Measurements from ENCODE around the gene CDK10.

CDK10 gene

GRCh38 chr16:89739383-89739782 is 52.9 kb downstream of the CDK10 start:
- Mint-ChIP-seq H3K27ac (no peak overlapping the region), H3K9me3 (no peaks in the 10 kb centered on the region), H3K36me3 (ENCODE audit: low read depth) (peaks cover 53% of the 10 kb centered on the region), H3K4me3 (peak overlapping the region; percentile 6), H3K4me1 (peaks cover 23% of the 10 kb centered on the region), H3K27me3 (no peaks in the 10 kb centered on the region)
- DNase-seq (no peak), ATAC-seq (no peak)

- H3K36me3 Mint-ChIP-seq (ENCODE audit: low read depth): peaks cover 40% of the 10 kb centered on the region
- no peaks in the 10 kb centered on the region for H3K9me3 Mint-ChIP-seq
- DNase-seq (no peak), ATAC-seq (peak; percentile 20)
- H3K27me3 Mint-ChIP-seq: no peaks in the 10 kb centered on the region
- no peak overlapping the region for H3K4me3 Mint-ChIP-seq
- H3K4me1 Mint-ChIP-seq: peaks cover 19% of the 10 kb centered on the region
- no peak overlapping the region for H3K27ac Mint-ChIP-seq
Observed at GRCh38 chr16:89741342-89742014, 55.0 kb downstream of the CDK10 start.

- Mint-ChIP-seq H3K4me1 (peaks cover 7% of the 10 kb centered on the region), H3K27ac (peak overlapping the region; percentile 60), H3K4me3 (no peak overlapping the region), H3K9me3 (no peaks in the 10 kb centered on the region), H3K36me3 (ENCODE audit: low read depth) (peaks cover 33% of the 10 kb centered on the region), H3K27me3 (no peaks in the 10 kb centered on the region)
- no peak for ATAC-seq
- DNase-seq: no peak
Observed at GRCh38 chr16:89742948-89743347, 56.5 kb downstream of the CDK10 start.

GRCh38 chr16:89744813-89745212 is 58.3 kb downstream of the CDK10 start:
- Mint-ChIP-seq H3K27me3 (no peaks in the 10 kb centered on the region), H3K36me3 (ENCODE audit: low read depth) (peaks cover 39% of the 10 kb centered on the region), H3K4me1 (peaks cover 8% of the 10 kb centered on the region), H3K4me3 (no peak overlapping the region), H3K9me3 (no peaks in the 10 kb centered on the region), H3K27ac (no peak overlapping the region)
- no peak for DNase-seq
- no peak for ATAC-seq

All from activated naive CD8-positive, alpha-beta T cell treated with anti-CD3 and anti-CD28 coated beads, Interleukin-2, amount 50 U/mL, for 24 hours (primary cell).